ENCODE measurements around the gene KBTBD7.

Gene KBTBD7, protein sequence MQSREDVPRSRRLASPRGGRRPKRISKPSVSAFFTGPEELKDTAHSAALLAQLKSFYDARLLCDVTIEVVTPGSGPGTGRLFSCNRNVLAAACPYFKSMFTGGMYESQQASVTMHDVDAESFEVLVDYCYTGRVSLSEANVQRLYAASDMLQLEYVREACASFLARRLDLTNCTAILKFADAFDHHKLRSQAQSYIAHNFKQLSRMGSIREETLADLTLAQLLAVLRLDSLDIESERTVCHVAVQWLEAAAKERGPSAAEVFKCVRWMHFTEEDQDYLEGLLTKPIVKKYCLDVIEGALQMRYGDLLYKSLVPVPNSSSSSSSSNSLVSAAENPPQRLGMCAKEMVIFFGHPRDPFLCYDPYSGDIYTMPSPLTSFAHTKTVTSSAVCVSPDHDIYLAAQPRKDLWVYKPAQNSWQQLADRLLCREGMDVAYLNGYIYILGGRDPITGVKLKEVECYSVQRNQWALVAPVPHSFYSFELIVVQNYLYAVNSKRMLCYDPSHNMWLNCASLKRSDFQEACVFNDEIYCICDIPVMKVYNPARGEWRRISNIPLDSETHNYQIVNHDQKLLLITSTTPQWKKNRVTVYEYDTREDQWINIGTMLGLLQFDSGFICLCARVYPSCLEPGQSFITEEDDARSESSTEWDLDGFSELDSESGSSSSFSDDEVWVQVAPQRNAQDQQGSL

DNA sequence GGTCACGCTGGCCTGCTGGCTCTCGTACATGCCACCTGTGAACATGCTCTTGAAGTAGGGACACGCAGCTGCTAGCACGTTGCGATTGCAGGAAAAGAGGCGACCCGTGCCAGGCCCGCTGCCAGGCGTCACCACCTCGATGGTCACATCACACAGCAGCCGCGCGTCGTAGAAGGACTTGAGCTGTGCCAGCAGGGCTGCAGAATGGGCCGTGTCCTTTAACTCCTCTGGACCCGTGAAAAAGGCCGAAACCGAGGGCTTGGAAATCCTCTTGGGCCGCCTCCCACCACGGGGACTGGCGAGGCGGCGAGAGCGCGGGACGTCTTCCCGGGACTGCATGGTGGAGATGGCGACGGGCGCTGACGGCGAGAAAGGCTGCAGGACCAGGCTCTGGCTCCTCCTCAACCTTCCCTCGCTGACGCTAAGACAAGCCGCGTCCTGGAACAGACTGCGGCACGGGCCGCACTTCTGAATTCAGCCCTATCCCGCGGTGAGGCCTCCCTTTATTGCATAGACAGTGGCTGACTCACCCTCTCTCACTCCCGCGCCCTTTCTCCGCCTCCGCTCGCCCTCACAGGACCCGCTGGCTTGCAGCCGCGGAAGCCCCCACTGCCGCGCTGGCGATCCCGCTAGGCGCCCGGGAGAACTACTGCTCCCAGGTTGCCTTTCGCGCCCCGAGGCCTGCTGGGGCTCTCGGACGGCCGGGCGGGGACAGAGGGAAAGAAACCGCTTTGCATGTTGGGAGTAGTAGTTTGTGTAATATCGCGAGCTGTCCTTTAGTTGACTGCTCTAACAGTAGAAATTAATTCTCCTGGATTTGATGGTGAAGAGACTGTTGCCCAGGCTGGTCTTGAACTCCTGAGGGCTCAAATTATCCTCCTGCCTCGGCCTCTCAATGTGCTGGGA is at the start of gene KBTBD7:
Gene KBTBD7, minus strand, starts transcription at position 651 of the 906 bp plus-strand sequence. Its CDS starts 312 bp downstream, at position 339.
- DNase-seq (ENCODE audit: low read depth in 1 of 2, low spot score in 1 of 2), result peak; percentile 82 to 93

DNA sequence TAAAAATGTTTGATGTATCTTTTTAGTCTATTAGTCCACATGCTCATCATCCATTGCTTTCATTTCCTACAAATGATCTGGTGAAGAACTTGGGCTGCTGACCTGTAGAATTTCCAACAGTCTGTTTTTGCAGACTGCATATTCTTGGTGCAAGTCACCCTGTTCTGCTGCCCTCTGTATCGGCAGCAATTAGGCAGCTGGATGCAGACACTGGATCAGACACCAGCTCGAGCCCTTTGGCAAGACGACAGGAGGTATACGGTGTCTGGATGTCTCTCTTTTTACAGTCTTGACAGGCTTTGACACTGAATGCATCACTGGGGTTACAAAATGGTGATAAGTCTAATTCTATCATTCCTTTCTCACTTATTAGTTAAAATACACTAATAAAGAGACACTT is 47.3 kb upstream of the KBTBD7 start:
- no peak for DNase-seq (ENCODE audit: low read depth in 1 of 2, low spot score in 1 of 2)

DNA sequence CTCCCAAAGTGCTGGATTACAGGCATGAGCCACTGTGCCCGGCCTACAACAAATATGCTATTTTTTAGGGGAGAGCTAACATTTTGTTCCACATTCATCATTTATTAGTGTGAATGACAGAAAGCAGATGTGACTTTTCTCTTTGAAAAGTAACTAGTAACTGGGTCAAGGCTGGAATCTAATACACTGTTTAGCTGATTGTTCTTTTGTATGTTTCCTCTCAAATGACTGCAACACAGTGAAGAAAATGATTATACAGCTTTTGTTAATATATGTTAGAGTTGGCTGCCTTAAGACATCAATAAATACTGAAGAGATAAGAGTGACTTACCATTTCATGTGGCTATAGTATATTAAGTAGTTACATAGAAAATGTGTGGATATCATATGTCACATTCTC is 42.0 kb upstream of the KBTBD7 start:
- no peak for DNase-seq (ENCODE audit: low read depth in 1 of 2, low spot score in 1 of 2)

DNA sequence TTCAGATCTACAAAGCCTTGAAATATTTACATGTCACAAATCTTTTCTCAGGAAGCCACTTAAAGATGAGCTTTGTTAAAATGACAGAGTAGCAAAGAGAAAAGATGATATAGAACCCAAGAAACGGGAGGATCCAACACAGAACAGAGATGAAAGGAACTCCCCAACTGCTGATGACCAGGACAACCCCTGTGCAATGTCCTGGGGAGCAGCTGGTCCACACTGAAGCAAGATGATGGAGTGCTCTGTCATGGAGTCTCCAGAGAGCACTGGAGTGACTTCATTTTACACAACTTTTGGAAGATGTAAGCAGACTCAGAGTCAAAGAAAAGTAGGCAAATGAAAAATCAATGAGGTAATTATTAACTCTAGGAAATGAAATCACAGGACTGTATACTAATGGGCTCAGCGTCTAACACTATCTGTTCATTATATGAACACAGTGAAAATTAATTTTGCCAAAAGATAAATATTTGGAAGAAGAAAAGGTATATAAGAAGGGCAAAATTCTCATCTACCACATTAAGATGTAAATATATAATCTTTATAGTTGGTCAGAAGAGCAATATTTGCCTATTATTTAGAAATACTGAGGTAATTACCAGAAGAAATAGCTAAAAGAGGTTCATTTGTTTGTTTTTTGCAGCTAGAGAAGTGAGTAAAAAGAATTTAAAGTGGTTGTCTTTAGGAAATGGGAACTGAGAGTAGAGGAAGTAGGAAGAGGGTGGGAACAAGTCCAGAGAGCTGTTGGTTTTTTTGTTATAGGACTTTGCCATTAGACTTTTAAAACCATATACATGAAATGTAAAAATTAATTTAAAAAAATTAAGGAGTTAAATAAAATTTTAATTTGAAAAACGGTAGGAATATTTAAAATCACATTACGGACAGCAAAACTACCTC is 38.5 kb upstream of the KBTBD7 start:
- no peak for DNase-seq (ENCODE audit: low read depth in 1 of 2, low spot score in 1 of 2)

DNA sequence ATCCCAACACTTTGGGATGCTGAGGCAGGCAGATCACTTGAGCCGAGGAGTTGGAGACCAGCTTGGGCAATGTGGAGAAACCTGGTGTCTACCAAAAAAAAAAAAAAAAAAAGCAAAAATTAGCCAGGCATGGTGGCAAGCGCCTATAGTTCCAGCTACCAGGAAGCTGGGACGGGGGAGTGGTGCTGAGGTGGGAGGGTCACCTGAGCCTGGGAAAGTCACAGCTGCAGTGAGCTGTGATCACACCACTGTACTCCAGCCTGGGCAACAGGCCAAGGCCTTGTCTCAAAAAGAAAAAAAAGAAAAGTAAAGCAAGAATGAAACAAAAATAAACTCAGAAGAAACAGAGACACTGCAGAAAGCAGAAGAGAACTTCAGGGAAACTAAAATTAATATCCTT is 37.4 kb upstream of the KBTBD7 start:
- no peak for DNase-seq (ENCODE audit: low read depth in 1 of 2, low spot score in 1 of 2)

DNA sequence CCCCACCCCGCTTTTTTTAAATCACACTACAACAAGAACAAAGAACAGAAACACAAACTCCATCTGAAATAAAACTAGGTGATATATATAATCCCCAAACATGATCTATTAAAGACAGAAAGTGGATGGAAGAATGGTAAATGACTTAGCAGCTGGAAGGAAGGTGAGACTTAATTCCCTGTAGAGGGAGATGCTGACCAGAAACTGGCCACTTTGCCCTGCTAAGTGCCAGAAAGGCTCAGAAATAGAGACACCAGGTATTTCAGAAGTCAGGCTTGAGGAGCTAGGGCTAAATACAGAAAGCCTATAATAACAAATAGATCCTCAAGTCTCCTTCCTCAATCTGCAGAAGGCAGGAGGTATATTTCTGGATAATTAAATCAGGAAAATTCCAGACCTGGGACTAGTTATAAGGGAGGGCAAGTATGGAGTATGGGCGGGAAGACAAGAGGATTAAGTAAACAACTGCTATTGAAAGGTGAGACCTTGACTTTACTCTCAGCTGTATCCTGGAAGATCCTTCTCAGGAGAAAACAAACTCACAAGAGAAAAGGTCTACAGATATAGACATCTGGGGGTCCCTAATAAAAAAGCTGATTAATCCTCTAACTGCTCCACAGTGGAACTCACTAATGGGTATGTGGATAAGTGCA is 36.8 kb upstream of the KBTBD7 start:
- no peak for DNase-seq (ENCODE audit: low read depth in 1 of 2, low spot score in 1 of 2)

DNA sequence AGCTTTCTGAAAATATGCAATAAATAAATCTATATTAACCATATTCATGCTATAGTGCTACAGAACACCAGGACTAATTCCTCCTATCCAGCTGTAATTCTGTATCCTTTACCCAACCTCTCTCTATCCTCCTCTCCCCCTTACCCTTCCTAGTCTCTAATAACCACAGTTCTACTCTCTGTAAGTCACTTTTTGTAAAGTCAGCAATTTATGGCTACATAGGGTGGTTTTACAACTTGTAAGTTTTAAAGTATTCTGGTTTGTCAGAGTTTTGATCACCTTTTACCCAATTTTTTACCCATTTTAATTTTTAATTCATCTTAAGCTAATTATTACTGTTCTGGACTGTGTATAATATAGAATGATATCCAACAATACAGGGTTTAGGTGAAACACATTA is 35.0 kb upstream of the KBTBD7 start:
- DNase-seq (ENCODE audit: low read depth in 1 of 2, low spot score in 1 of 2), result no peak

DNA sequence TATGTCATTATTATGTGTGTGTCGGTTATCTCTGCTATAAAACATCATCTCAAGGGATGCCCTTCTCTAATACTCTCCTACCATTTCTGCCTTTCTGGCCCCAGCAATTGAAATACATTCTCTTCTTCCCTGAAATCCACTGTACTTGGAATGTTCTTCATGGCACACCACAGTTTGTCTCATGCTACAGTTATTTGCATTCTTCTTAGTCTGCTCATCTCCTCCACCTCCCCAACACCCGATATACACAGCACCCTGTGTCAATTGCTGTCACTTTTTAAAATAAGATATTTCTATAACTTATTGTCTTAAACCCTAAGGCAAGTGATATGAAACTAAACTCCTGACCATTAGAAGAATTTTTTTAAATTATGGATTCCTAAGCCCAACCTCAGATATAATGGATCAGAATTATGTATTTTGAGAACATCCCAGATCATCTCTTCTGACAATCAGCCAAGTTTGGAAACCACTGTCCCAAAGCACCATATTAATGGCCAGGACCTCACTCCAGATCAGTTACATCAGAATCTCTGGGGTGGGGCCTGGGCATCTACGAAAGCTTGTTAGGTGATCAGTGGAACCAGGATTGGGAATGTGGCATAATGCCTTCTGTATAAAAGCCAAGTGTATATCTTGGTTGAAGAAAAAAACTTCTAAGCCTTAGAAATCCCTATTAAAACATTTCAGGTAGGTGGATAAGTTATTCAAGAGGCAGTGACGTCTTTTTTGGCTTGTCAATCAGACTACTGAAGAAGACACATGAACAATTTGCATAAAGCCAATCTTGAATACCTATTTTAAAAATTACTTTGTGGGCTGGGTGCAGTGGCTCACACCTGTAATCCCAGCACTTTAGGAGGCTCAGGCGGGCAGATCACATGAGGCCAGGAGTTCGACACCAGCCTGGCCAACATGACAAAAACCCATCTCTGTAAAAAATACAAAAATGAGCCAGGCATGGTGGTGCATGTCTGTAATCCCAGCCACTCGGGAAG is 30.0 kb upstream of the KBTBD7 start:
- DNase-seq (ENCODE audit: low read depth in 1 of 2, low spot score in 1 of 2), result no peak

DNA sequence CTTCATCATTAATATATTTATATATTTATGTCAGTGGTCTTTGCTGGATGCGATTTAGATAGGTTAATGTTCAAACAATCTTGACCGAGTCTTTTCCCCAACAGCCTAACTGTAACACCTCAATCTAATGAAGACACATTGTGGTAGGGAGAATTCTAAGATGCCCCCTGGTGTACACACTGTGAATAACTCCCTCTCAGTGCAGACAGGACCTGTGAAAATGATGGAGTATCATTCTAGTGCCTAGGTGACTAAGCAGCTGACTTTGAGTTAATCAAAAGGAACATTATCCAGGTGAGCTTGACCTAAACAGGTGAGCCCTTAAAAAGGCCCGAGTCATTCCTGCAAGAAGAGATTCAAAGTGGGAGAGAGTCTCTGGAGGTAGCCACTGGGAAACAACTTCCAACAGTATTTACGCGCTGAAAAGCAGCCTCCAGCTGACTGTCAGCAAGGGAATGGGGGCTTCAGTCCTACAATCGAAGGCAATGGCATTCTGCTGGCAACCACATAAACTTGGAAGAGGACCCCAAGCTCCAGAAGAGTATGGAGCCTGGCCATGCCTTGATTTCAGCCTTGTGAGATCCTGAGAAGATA is 28.0 kb upstream of the KBTBD7 start:
- DNase-seq (ENCODE audit: low read depth in 1 of 2, low spot score in 1 of 2), result peak; percentile 1 to 49

DNA sequence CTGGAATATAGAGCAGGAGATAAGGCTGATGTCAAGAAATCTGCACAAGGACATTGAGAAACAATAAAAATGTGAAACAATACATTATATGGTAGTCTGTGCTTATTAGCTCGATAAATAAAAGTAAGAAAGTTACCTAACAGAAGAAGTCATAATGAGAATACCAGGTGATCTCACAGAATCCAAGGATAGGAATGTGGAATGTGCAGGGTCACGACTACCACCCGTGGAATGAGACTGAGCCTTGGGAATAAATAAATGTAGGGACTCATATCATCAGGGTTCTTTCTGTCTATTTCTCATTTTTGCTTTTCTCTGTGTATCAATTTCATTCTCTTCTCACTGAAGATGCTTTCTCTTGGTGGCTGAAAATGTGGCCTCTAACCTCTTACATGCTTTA is 26.0 kb upstream of the KBTBD7 start:
- no peak for DNase-seq (ENCODE audit: low read depth in 1 of 2, low spot score in 1 of 2)

DNA sequence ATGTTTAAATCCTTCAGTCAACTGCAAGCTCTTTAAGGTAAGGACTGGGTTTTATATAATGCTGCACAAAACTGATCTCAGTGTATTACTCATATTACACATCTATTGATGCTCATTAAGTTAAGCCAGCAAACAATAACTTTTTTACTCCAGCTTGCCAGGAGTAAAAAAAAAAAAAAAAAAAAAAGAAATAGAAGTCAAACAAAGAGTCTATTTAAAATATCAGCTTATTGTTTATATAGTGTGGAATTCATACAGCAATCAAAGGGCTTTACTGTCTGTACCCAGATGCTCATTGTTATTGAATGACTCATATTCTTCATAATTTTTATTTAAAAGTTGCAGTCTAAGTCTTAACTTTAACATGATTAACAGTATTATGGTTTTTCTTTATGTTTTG is 21.8 kb upstream of the KBTBD7 start:
- no peak for DNase-seq (ENCODE audit: low read depth in 1 of 2, low spot score in 1 of 2)

DNA sequence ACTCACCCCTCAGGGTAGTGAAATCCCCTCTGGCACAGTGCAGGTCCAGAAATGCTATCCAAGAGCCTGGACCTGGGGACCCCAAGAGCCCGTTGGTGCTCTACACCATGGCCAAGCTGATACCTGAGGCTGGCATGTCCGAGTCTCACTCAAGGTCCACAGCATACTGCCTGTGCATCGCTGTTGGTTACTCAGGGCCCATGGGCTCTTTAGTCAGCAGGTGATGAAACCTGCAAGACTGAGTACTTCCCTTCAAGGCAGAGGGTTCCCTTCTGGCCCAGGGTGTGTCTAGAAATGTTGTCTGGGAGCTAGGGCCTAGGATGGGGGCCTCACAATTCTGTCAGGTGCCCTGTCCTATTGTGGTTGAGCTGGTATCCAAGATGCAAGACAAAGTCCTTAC is 19.6 kb upstream of the KBTBD7 start:
- no peak for DNase-seq (ENCODE audit: low read depth in 1 of 2, low spot score in 1 of 2)

DNA sequence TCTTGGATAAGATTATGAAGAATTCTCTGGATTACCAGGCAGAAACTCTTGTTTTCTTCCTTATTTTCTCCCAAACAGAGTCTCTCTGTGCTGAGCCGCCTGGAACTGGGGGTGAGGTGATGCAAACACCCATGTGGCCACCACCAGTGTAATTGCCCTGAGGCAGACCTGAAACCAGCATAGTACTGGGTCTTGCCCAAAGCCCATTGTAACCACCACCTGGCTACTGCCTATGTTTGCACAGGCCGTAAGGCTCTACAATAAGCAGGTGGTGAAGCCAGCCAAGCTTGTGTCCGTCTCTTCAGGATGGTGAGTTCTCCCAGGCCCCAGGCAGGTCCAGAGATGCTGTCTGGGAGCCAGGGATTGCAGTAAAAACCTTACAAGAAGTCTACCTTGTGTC is 18.9 kb upstream of the KBTBD7 start:
- DNase-seq (ENCODE audit: low read depth in 1 of 2, low spot score in 1 of 2), result no peak

DNA sequence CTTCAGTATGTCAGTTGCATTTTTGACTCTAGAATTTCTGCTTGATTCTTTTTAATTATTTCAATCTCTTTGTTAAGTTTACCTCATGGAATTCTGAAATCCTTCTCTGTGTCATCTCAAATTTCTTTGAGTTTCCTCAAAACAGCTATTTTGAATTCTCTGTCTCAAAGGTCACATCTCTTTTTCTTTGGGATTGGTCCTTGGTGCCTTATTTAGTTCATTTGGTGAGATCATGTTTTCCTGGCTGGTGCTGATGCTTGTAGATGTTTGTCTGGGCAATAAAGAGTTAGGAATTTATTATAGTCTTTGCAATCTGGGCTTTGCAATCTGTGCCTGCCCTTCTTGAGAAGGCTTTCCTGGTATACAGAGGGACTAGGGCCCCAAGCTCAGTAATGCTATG is 18.5 kb upstream of the KBTBD7 start:
- no peak for DNase-seq (ENCODE audit: low read depth in 1 of 2, low spot score in 1 of 2)

DNA sequence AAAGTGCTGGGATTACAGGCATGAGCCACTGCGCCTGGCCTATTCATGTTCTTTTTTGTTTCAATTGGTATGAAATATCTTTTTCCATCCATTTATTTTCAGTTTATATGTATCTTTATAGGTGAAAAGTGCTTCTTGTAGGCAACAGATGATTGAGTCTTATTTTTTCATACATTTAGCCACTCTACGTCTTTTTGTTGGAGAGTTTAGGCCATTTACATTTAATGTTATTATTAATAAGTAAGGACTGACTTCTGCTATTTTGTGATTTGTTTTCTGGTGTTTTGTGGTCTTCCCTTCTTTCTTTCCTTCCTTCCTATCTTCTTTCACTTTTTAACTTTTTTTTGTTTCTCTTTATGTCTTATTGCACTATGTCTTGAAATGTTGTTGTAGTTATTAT is 16.7 kb upstream of the KBTBD7 start:
- no peak for DNase-seq (ENCODE audit: low read depth in 1 of 2, low spot score in 1 of 2)

DNA sequence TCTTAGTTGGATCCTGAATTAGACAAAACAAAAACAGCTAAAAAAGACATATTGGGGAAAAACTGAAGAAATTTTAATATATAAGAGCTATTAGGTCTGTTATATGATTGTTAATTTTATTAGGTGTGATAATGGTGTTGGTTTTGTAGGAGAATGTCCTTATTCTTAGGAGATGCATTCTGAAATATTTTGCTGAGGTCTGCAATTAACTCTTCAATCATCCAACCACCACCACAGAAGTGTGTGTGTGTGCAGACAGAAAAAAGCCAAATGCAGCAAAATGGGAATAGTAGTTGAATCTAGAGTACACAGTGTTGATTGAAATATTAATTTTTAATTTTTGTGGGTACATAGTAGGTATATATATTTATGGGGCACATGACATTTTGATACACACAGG is 12.1 kb upstream of the KBTBD7 start:
- no peak for DNase-seq (ENCODE audit: low read depth in 1 of 2, low spot score in 1 of 2)

DNA sequence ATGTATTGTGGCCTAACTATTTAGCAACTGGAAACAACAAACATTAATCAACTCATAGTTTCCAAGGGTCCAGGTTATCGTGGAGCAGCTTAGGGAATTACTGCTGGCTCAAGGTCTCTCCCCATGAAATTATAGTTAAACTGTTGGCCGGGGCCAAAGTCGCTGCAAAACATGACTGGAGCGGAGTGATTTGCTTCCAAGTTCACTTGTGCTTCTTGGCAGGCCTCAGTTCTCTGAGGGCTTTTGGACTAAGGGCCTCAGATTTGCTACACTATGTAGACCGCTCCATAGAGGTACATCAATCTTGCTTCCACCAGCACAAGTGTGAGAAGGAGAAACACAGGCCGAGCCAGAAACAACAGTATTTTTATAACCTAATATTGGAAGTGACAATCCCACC is 9.4 kb upstream of the KBTBD7 start:
- DNase-seq (ENCODE audit: low read depth in 1 of 2, low spot score in 1 of 2), result no peak

DNA sequence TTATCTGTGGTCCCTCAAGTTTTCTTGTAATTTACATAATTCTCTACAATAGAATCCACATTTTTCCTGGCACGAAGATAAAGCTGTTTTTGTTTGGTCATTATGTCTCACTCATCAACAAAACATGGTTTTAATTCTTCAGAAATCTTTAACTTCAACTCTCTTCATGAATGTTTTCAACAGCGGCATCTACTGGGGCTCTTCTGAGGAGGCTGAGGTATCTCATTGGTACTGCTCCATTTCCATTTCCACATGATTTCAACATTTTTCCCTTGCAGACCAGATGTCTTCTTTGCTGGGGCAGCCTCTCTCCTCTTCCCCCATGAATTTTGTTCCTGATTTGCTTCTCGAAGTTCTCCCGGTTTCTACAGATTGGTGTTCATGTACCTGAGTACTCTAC is 5.8 kb upstream of the KBTBD7 start:
- no peak for DNase-seq (ENCODE audit: low read depth in 1 of 2, low spot score in 1 of 2)

DNA sequence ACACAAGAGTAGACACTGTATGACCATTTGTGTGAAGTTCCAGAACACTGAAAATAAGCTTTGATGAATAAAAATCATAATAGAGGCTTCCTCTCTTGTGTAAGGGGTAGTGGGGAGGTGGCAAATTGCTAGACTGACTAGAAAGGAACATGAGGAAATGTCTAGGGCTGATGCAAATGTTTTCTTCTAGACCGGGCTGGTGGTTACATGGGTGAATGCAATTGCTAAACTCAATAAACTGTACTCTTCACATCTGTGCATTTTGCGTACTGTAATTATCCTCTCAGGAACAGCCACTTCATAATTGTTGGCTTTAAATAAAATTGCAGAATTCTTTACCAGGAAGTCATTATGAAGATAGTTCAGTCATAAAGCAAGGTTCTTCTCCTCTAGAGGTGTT is 5.2 kb upstream of the KBTBD7 start:
- DNase-seq (ENCODE audit: low read depth in 1 of 2, low spot score in 1 of 2), result no peak

Data from activated CD4-positive, alpha-beta T cell treated with anti-CD3 and anti-CD28 coated beads, Interleukin-2, amount 50 U/mL, for 24 hours (primary cell).